Left ventricle myocardium inferior (tissue), 1 donor: ENCODE results near the gene AFAP1L2. TPM values are rescaled to one million over a fixed set of nuclear protein-coding genes. Genes with fewer than 3 reads are reported as not detected.
A peak's percentile ranks its signal among the peaks of the same experiment; 100 is the strongest.

Source experiments
- DNase-seq: peaks from one replicate; pipeline ENCODE4 v3.0.0-alpha.2; 2020
- H3K27ac ChIP-seq: fragments of 200-600 bp; replicated peaks from 2 replicates; pipeline ENCODE4 v1.8.0; 2021
- H3K27me3 ChIP-seq: fragments of 200-600 bp; 2 replicates; pipeline ENCODE4 v1.8.0; 2021; ENCODE audit warnings: low read depth
- H3K36me3 ChIP-seq: fragments of 200-600 bp; 2 replicates; pipeline ENCODE4 v1.8.0; 2021
- H3K4me1 ChIP-seq: fragments of 200-600 bp; 2 replicates; pipeline ENCODE4 v1.8.0; 2021
- H3K4me3 ChIP-seq: fragments of 200-600 bp; 2 replicates; pipeline ENCODE4 v1.8.0; 2021; ENCODE audit warnings: mild to moderate bottlenecking, moderate library complexity
- H3K9me3 ChIP-seq: fragments of 200-600 bp; replicated peaks from 2 replicates; pipeline ENCODE4 v1.8.0; 2021
- intact Hi-C: fragments of 100-400 bp; cut with micrococcal nuclease; formaldehyde crosslinking; loops from one replicate; pipeline ENCODE4 v1.11.0; 2022
- total RNA-seq: library from RNA; stranded (reverse); fragmentation: NEBNext Ultra II Directional; extraction: Animal tissue kit (Norgen Biotek cat#: 25700); gene quantifications from one replicate; pipeline ENCODE4 v1.2.1, GENCODE V29; 2021
- TF ChIP-seq, protein P1 (sequence below): fragments of 200-600 bp; IDR thresholded peaks from 2 replicates; pipeline ENCODE4 v1.8.0; 2021; ENCODE audit warnings: antibody characterized with exemption, mild to moderate bottlenecking, borderline replicate concordance
- donor health status: DM: no; HTN: yes; CAD: no; lungs with severe emphysema.

AFAP1L2 gene
- total RNA-seq, 1 donor from 2014 or later, result 7.0 TPM

DNA sequence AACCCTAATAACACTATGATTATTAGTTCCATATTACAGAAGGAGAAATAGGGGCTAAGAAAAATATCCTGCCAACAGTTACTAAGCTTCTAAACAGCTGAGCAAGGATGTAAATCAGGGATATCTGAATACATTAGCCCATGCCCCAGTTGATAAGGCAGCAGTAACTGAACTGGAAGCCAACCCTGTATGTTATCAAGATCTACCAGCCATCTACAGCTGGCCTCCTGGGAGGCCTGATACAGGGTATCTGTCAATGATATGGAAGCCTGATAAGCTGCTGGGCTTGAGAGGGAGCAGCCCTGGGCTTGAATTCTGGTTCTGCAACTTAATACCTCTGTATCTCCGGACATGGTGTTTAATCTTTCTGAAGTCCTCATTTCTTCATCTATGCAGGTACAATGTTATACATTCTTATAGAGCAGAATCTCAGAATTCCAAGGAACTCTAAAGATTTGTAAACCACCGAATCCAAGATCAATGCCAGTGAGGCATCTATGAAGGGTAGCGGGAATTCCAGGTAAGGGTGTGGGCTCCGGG is 37.9 kb upstream of the AFAP1L2 start:
- no peak for DNase-seq
- intact Hi-C loops, result no loop called here
- TF ChIP-seq, protein P1, sequence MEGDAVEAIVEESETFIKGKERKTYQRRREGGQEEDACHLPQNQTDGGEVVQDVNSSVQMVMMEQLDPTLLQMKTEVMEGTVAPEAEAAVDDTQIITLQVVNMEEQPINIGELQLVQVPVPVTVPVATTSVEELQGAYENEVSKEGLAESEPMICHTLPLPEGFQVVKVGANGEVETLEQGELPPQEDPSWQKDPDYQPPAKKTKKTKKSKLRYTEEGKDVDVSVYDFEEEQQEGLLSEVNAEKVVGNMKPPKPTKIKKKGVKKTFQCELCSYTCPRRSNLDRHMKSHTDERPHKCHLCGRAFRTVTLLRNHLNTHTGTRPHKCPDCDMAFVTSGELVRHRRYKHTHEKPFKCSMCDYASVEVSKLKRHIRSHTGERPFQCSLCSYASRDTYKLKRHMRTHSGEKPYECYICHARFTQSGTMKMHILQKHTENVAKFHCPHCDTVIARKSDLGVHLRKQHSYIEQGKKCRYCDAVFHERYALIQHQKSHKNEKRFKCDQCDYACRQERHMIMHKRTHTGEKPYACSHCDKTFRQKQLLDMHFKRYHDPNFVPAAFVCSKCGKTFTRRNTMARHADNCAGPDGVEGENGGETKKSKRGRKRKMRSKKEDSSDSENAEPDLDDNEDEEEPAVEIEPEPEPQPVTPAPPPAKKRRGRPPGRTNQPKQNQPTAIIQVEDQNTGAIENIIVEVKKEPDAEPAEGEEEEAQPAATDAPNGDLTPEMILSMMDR, result no peak
- Histone ChIP-seq H3K9me3 (no peaks in the 10 kb centered on the region), H3K27me3 (no peaks in the 10 kb centered on the region), H3K27ac (no peak overlapping the region), H3K36me3 (peaks cover 99% of the 10 kb centered on the region), H3K4me1 (peaks cover 1% of the 10 kb centered on the region), H3K4me3 (no peak overlapping the region)

DNA sequence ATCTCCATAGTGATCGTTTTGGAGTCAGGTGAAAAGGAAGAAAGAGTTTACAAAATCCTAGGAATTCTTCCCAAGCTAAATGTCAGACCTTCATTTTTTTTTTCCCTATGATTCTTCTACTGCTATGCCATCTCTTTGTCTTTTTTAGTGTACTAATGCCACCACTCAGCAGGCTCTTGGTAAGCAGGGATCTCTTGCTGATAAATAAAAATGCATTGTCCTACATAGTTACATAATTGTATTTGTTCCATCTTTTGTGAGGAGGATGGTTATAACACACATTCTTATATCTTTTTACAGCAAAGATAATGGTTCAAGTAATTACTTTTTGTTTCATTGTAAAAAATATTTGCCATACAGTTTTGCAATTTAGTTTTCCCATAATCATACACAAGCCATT is 36.8 kb upstream of the AFAP1L2 start:
- Histone ChIP-seq H3K27me3 (no peaks in the 10 kb centered on the region), H3K4me1 (no peaks in the 10 kb centered on the region), H3K9me3 (no peaks in the 10 kb centered on the region), H3K27ac (no peak overlapping the region), H3K4me3 (no peak overlapping the region), H3K36me3 (peaks cover 100% of the 10 kb centered on the region)
- DNase-seq, result no peak
- intact Hi-C loops, result no loop called here
- TF ChIP-seq, protein P1, result no peak

DNA sequence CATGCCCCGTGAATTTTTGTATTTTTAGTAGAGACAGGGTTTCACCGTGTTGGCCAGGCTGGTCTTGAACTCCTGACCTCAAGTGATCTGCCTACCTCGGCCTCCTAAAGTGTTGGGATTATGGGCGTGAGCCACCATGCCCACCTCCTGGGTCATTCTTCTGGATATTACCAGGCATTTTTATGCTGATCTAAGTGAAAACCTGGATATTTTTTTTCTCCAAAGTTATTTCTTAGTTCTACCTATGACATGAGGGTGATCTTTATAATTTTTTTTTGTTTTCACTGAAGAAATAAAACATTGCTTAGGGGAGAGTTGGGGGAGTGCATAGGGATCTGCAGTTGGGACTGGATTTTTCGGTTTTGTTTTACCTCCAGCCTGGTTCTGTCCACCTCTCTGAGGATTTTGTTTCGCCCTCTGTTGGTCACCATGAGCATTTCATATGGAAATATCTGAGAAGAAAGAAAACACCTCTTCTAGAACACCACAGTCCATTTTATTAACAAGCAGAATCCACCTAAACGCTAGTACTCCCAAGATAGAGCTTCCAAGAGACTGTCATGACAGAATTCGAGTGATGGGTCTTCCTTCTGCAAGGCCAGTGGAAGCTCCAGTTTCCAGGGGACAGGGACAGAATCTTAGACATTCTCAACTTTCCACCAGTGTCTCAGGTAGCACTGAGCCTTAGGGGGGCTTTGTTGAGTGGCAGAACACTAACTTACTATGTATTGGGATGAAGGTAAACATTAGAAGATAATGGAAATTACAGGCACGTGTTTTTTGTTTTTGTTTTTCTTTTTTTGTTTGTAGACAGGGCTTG is 33.4 kb upstream of the AFAP1L2 start:
- no peak overlapping the region for H3K27ac ChIP-seq
- intact Hi-C loops, result loop anchor here (5.0 kb wide), 1 partner anchor 135 kb away; no protein-coding TSS in a partner anchor

DNA sequence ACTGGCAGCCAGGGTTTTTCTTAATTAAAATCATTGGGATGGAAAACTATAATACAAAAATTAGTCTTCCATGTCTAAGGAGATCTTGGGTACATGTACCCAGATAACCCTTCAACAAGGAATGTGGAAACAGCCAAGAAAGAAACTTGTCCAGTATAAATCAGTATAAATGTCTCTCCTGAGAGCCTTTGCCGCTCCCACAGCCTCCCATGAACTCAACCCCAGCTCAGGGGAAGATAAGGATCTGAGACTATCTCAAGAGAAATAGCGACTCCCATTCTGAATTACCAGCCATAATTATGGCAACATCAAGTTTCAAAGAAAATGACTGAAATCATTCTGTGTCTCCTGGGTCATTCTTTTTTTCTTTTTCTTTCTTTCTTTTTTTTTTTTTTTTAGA is 32.6 kb upstream of the AFAP1L2 start:
- Histone ChIP-seq H3K9me3 (no peaks in the 10 kb centered on the region), H3K4me1 (no peaks in the 10 kb centered on the region), H3K27me3 (no peaks in the 10 kb centered on the region), H3K27ac (no peak overlapping the region), H3K36me3 (peaks cover 97% of the 10 kb centered on the region), H3K4me3 (no peak overlapping the region)
- intact Hi-C loops, result loop anchor here (5.0 kb wide), 1 partner anchor 135 kb away; no protein-coding TSS in a partner anchor
- DNase-seq, result no peak
- TF ChIP-seq, protein P1, result no peak

More for the DNA sequence above, 33.4 kb upstream of the AFAP1L2 start:
- H3K27me3 ChIP-seq, result no peaks in the 10 kb centered on the region
- H3K4me1 ChIP-seq, result no peaks in the 10 kb centered on the region
- no peaks in the 10 kb centered on the region for H3K9me3 ChIP-seq
- DNase-seq, result no peak
- peaks cover 97% of the 10 kb centered on the region for H3K36me3 ChIP-seq
- no peak overlapping the region for H3K4me3 ChIP-seq
- TF ChIP-seq, protein P1, result peak; percentile 48

DNA sequence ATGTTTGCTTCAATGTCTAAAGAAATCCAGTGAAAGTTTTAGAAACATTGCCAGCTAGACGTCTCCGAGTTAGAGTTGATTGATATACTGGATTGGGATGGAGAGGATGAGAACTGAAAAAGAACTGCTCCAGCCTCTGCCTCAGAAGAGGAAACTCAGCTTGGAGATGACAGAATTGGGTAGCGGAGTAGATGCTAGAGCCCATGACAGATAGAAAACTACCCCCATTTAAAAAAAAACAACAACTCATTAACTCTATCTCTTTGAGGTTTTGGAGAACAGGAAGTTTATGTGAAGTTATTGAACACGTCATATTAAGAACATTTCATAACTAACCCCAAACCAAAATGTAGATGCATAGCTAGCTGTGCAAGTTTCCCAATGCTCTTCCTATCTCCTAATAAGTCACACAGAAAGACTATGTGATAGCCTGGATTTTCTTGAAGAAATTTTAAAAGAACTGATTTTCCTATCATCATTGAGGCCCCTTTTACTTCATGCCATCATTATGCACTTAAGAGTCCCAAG is 28.3 kb upstream of the AFAP1L2 start:
- Histone ChIP-seq H3K36me3 (peaks cover 54% of the 10 kb centered on the region), H3K9me3 (no peaks in the 10 kb centered on the region), H3K27me3 (no peaks in the 10 kb centered on the region), H3K27ac (no peak overlapping the region), H3K4me1 (peaks cover 6% of the 10 kb centered on the region), H3K4me3 (no peak overlapping the region)
- TF ChIP-seq, protein P1, result no peak
- no peak for DNase-seq
- intact Hi-C loops, result no loop called here
